Neural cell (in vitro differentiated cells): Measurements from ENCODE around the gene SP100. TPM values are rescaled to one million over a fixed set of nuclear protein-coding genes. Genes with fewer than 3 reads are reported as not detected.

Experiments used
- H2AFZ ChIP-seq: fragments of 200-600, 300-800 bp; sonication (generic), shearing (Covaris generic); 2 replicates; pipeline ENCODE4 v1.6.0; 2014; ENCODE audit warnings: low read depth, mild to moderate bottlenecking, antibody characterized with exemption, low read length, moderate library complexity
- H3F3A ChIP-seq: fragments of 200-600 bp; shearing (Covaris generic); 2 replicates; pipeline ENCODE4 v1.6.1; 2016; ENCODE audit warnings: mild to moderate bottlenecking, moderate library complexity, mixed read lengths, antibody characterized with exemption, low read length; ENCODE audit not compliant: insufficient read depth, poor library complexity, severe bottlenecking
- H3K27ac ChIP-seq: fragments of 200-600, 300-800 bp; sonication (generic), shearing (Covaris generic); 2 replicates; pipeline ENCODE4 v1.5.1; 2014; ENCODE audit warnings: mild to moderate bottlenecking, low read length, moderate library complexity
- H3K27me3 ChIP-seq: fragments of 300-800, 200-600 bp; sonication (generic), shearing (Covaris generic); 2 replicates; pipeline ENCODE4 v1.6.0; 2014; ENCODE audit warnings: mild to moderate bottlenecking, low read depth, low read length, moderate library complexity; ENCODE audit not compliant: insufficient read depth
- H3K36me3 ChIP-seq: fragments of 300-800, 200-600 bp; sonication (generic), shearing (Covaris generic); 2 replicates; pipeline ENCODE4 v1.5.1; 2014; ENCODE audit warnings: mild to moderate bottlenecking, antibody characterized with exemption, low read length, moderate library complexity; ENCODE audit not compliant: insufficient read depth
- H3K4me2 ChIP-seq: fragments of 300-800, 200-600 bp; sonication (generic), shearing (Covaris generic); 2 replicates; pipeline ENCODE4 v1.6.0; 2014; ENCODE audit warnings: mild to moderate bottlenecking, low read length
- H3K4me3 ChIP-seq: fragments of 300-800, 200-600 bp; sonication (generic), shearing (Covaris generic); 2 replicates; pipeline ENCODE4 v1.5.1; 2014; ENCODE audit warnings: mild to moderate bottlenecking, low read length, moderate library complexity
- H3K79me2 ChIP-seq: fragments of 200-600 bp; shearing (Covaris generic); replicated peaks from 2 replicates; pipeline ENCODE4 v1.6.0; 2014; ENCODE audit warnings: mild to moderate bottlenecking, low read length, moderate library complexity; ENCODE audit not compliant: insufficient read depth
- H3K9ac ChIP-seq: fragments of 300-800, 200-600 bp; sonication (generic), shearing (Covaris generic); 2 replicates; pipeline ENCODE4 v1.6.1; 2016; ENCODE audit warnings: mild to moderate bottlenecking, low read length, mixed read lengths
- H3K9me2 ChIP-seq: fragments of 200-600 bp; shearing (Covaris generic); 2 replicates; pipeline ENCODE4 v1.6.1; 2016; ENCODE audit warnings: mild to moderate bottlenecking, low read length, mixed read lengths; ENCODE audit not compliant: insufficient read depth
- H3K9me3 ChIP-seq: fragments of 200-600, 300-800 bp; sonication (generic), shearing (Covaris generic); 2 replicates; pipeline ENCODE4 v1.6.1; 2016; ENCODE audit warnings: mild to moderate bottlenecking, mixed run types, low read length, moderate library complexity, mixed read lengths
- H4K20me1 ChIP-seq: fragments of 200-600 bp; shearing (Covaris generic); 2 replicates; pipeline ENCODE4 v1.6.1; 2016; ENCODE audit warnings: mild to moderate bottlenecking, mixed run types; ENCODE audit not compliant: insufficient read depth
- CTCF ChIP-seq: fragments of 450-650 bp; IDR thresholded peaks from 2 replicates; pipeline ENCODE4 v1.5.1; 2014; ENCODE audit warnings: antibody characterized with exemption, mild to moderate bottlenecking, moderate library complexity; ENCODE audit not compliant: poor library complexity, severe bottlenecking
- EP300 ChIP-seq: fragments of 450-650 bp; conservative IDR thresholded peaks from 2 replicates; pipeline ENCODE4 v1.6.1; 2014; ENCODE audit warnings: antibody characterized with exemption, mild to moderate bottlenecking, moderate library complexity; ENCODE audit not compliant: poor library complexity, severe bottlenecking
- EZH2 ChIP-seq: fragments of 200-600, 300-800 bp; shearing (Covaris generic), sonication (generic); IDR thresholded peaks from 2 replicates; pipeline ENCODE4 v1.6.1; 2014; ENCODE audit warnings: antibody characterized with exemption, low read length, borderline replicate concordance, mild to moderate bottlenecking; ENCODE audit not compliant: insufficient read depth, poor library complexity, severe bottlenecking
- MXI1 ChIP-seq: fragments of 450-650 bp; conservative IDR thresholded peaks from 2 replicates; pipeline ENCODE4 v1.6.1; 2014; ENCODE audit warnings: antibody characterized with exemption, mild to moderate bottlenecking; ENCODE audit not compliant: poor library complexity, severe bottlenecking
- POLR2AphosphoS5 ChIP-seq: IDR thresholded peaks from 2 replicates; pipeline ENCODE4 v1.6.1; 2012
- RAD21 ChIP-seq: fragments of 450-650 bp; conservative IDR thresholded peaks from 2 replicates; pipeline ENCODE4 v1.6.1; 2014; ENCODE audit warnings: antibody characterized with exemption, mild to moderate bottlenecking, moderate library complexity
- REST ChIP-seq: IDR thresholded peaks from 2 replicates; pipeline ENCODE4 v1.6.1; 2012; ENCODE audit warnings: borderline replicate concordance
- SMC3 ChIP-seq: fragments of 450-650 bp; conservative IDR thresholded peaks from 2 replicates; pipeline ENCODE4 v1.6.1; 2014; ENCODE audit warnings: antibody characterized with exemption, mild to moderate bottlenecking, moderate library complexity; ENCODE audit not compliant: poor library complexity
- TAF1 ChIP-seq: IDR thresholded peaks from 2 replicates; pipeline ENCODE4 v1.6.1; 2012; ENCODE audit warnings: low read depth
- polyA minus RNA-seq: library from RNA; depleted of rRNA, polyadenylated mRNA; stranded (reverse); fragments of >200 nt; gene quantifications from 2 replicates; pipeline ENCODE4 v1.2.3, GENCODE V29; 2014
- polyA plus RNA-seq: library from polyadenylated mRNA; depleted of rRNA; stranded (reverse); fragments of >200 nt; gene quantifications from 2 replicates; pipeline ENCODE4 v1.2.3, GENCODE V29; 2014

SP100 gene
- polyA plus RNA-seq (not detected in 2 replicates), polyA minus RNA-seq (not detected in 2 replicates)

GRCh38 chr2:230416061-230416721, at the start of gene SP100:
SP100 (plus strand) TSS chr2:230416201; CDS start chr2:230416297, 96 bp downstream.
- no peak within 1 kb of the TSS for H3K9ac ChIP-seq
- no peaks in the 10 kb centered on the region for H3K9me3 ChIP-seq
- no peak within 1 kb of the TSS for H3K4me2 ChIP-seq
- no peaks in the 10 kb centered on the region for H4K20me1 ChIP-seq
- H3K4me3 ChIP-seq: no peak within 1 kb of the TSS
- no peaks in the 10 kb centered on the region for H3K9me2 ChIP-seq
- no peaks in the 10 kb centered on the region for H3F3A ChIP-seq
- no peak within 1 kb of the TSS for H2AFZ ChIP-seq
- no peaks in the 10 kb centered on the region for H3K36me3 ChIP-seq
- peaks cover 13% of the 10 kb centered on the region for H3K27me3 ChIP-seq
- TF ChIP-seq RAD21 (no peak), EZH2 (no peak), CTCF (no peak), EP300 (no peak), TAF1 (no peak), SMC3 (no peak), MXI1 (no peak), POLR2AphosphoS5 (no peak), REST (no peak)
- no peaks in the 10 kb centered on the region for H3K79me2 ChIP-seq
- no peak within 1 kb of the TSS for H3K27ac ChIP-seq

- no peak for TF ChIP-seq EZH2
- TF ChIP-seq CTCF: no peak
- no peak for TF ChIP-seq SMC3
- TF ChIP-seq RAD21: no peak
- no peak for TF ChIP-seq MXI1
- TF ChIP-seq TAF1: no peak
- H2AFZ ChIP-seq: no peak overlapping the region
Observed at GRCh38 chr2:230382108-230382507, 33.9 kb upstream of the SP100 start.

More at GRCh38 chr2:230382108-230382507, 33.9 kb upstream of the SP100 start:
- H3K9me3 ChIP-seq: no peaks in the 10 kb centered on the region
- H3K27ac ChIP-seq: no peak overlapping the region
- H3K36me3 ChIP-seq: no peaks in the 10 kb centered on the region
- no peaks in the 10 kb centered on the region for H3K27me3 ChIP-seq
- no peaks in the 10 kb centered on the region for H4K20me1 ChIP-seq
- no peaks in the 10 kb centered on the region for H3F3A ChIP-seq
- H3K9me2 ChIP-seq: no peaks in the 10 kb centered on the region
- H3K79me2 ChIP-seq: no peaks in the 10 kb centered on the region
- no peak overlapping the region for H3K4me2 ChIP-seq
- no peak overlapping the region for H3K9ac ChIP-seq
- H3K4me3 ChIP-seq: no peak overlapping the region
